ENCODE results near the gene OPA3.
A peak's percentile ranks its signal among the peaks of the same experiment; 100 is the strongest.

Gene OPA3

DNA sequence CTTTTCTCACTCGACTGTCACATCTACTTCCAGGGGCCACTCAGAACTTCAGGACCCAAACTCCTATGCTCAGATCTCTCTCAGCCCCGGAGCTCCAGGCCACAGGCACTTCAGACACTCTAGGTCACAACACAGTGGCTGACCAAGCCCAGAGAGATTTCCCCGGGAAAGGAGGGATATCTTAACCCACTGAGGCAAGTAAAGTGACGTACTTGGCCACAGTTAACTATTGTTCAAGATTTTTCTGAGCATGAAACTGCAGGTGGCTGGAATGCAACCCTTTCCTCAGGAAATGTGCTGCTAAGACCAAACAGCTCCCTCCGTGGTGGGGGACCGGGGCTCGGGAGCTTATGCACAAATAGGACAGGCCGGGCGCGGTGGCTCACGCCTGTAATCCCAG is 23.9 kb downstream of the OPA3 start:
- no peak for DNase-seq

DNA sequence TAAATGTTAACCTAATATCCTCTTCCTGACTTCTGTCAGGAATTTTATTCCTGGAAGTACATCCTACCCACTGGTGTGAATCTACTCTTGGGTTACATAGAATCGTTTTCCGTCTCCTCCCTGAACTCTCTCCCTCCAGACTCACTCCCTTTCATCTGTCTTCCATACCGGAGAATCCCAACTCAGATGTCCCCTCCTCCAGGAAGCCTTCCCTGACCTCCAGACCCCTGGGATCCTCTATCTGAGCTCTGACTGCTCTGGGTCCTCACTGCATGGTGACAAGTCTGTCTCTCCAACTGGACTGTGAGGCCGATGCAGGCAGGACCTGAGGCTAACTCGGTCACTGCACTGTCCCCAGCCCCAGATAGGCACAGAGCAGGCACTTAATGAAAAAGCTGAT is 24.6 kb downstream of the OPA3 start:
- no peak for DNase-seq

DNA sequence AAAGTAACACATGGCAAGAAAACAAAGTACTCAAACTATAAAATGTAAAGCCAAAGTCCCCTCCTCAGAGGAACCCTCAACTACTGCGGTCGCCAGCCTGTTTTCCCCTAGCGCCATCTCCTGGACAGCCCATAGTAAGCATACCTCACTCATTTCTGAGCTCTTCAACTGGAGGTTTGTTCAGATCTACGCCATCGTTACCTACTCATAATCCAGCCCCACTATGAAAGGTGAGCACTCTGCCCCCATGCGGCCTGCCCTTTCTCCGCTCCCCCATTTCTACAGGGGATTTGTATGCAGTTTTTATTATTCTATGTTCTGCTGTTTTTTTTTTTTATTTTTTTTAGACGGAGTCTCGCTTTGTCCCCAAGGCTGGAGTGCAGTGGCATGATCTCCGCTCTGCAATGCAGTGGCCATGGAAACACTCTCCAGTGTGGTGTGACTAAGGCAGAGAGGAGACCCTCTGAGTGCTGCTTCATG is 26.2 kb downstream of the OPA3 start:
- peak; percentile 78 for DNase-seq

DNA sequence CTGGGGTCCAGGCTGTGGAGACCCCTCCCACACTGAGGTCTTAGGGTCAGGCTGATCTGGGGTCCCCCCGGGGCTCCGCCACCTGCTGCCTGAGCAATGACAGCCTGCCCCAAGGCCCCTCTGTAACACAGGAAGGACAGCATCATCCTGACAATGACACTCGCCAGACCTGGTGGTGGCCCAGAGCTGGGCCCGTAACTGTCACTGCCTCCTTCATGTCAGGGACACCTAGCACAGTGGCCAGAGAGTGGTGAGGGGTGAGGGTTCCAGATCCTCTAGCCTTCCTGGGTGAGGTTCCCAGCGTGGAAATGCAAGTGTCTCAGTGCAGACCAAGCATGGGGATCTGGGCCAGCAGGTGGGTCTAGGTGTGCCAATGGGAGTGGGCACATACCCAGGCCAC is 27.8 kb downstream of the OPA3 start:
- DNase-seq, result no peak

DNA sequence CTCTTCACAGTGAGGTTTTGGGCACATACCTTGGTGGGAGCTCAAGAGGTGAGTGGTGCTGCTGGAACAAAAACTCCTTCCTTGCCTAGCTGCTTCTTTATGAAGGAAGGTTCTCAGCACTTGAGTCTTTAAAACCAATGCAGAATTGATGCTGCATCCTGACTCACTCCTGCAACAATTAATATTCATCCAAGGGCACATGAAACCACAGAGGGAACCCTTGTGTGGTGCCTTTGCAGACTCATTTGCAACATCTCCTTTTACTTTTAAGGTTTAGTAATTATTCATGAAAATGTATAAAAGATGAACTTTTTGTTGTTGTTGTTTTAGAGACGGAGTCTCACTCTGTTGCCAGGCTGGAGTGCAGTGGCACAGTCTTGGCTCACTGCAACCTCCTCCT is 30.1 kb downstream of the OPA3 start:
- DNase-seq, result no peak

DNA sequence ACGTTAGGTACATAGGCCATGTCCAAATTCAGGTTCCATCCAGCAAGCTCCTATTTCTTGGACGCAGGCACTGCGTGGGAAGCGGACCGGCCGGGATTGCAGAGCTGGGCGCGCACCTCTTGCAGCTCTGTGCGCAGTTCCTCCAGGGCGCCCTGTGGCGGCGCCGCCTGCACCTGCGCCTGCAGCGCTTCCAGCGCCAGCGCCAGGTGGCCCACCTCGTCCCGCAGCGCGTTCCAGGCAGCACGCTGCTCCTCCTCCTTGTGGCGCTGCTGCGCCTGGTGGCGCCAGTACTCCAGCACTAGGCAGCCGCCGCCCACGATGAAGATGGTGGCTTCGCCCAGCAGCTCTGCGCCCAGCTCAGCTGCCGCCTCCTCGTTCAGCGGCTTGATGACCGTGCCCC is 31.1 kb downstream of the OPA3 start:
- DNase-seq, result no peak

DNA sequence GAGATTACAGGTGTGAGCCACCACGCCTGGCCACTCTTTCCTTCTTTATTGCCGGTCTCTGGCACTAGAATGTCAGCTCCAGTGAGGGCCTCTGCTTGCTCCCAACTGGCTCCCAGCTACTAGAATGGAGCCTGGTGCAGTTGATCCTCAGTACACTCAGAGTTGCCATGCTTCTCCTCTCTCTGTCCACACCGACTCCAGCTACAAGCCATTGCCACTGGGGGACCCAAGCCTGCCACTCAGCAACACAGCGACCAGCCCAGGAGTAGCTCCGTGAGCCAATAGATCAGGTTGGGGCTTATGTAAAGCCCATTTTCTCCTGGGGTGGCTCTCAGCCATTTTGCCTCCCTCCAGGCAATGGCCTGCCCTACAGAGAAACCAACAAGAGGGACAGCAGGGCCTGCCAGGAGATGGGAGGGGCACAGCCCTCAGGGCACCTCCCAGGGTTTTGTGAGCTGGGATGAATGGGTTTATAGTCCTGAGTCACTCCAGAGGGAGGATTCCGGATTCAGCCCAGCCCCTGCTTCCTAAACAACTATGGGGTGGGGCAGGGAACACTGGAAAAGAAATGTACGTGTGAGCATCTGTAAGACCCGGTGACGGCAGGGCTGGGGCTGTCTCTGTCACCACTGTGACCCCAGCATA is 36.5 kb downstream of the OPA3 start:
- DNase-seq, result no peak

DNA sequence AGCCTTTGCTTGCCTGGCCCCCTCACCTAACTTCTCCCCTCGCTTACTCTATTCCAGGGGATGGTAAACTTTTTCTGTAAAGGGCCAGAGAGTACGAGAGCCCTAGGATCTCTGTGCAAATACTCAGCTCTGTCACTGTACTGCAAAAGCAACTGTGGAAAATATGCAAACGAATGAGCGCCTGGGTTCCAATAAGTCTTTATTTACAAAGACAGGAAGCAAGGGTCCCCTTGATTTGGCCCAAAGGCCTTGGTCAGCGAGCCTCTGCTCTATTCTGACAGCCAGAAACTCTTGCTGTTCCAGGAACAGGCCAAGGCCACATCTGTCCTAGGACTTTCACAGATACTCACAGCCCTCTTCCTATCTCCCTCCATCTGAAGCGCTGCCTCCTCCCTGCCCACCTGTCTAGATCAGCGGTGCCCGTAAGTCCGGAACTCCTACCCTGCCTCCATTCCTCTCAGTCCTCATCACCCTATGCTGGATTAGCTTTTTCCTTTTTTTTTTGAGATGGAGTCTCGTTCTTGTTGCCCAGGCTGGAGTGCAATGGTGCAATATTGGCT is 37.3 kb downstream of the OPA3 start:
- DNase-seq, result no peak

DNA sequence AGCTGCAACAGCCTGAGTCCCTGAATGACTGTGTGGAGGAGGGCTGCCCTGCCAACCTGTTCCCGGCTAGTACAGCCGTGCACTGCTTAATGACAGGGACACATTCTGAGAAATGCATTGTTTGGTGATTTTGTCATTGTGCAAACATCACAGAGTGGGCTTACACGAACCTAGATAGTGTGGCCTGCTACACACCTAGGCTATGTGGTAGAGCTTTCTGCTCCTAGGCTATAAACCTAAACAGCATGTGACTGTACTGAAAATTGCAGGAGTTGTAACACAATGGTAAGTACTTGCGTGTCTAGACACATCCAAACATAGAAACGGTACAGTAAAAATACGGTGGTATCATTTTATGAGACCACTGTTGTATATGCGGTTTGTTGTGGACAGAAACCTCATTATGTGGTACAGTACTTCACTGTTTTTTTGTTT is 42.4 kb downstream of the OPA3 start:
- DNase-seq, result no peak

DNA sequence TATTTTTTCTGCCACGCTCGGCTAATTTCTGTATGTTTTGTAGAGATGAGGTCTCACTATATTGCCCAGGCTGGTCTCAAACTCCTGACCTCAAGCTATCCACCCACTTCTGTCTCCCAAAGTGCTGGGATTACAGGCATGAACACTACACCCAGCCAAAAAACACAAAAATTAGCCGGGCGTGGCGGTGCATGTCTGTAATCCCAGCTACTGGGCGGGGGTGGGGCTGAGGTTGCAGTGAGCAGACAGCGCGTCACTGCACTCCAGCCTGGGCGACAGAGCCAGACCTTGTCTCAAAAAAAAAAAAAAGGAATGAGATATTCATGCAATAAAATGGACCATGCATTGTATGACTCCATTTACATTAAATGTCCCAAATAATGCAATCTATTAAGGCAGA is 45.1 kb downstream of the OPA3 start:
- DNase-seq, result no peak

DNA sequence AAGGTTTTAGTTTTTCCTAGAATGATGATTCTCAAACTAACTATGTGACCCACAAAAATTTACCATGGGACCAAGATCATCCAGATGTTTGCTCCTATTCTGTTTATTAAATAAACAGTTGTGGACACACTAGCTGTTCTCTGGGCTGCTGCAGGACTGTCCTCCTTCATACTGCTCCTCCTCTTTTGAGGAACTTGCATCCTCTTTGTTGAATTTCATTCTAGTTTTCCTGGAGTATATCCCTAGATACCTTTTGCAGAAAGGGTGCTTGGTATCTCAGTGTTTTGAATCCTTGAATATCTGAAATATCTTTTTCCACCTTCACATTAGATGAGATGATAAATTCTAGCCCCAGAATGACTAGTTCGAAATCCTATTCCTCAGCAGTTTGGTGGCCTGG is 53.3 kb downstream of the OPA3 start:
- no peak for DNase-seq

DNA sequence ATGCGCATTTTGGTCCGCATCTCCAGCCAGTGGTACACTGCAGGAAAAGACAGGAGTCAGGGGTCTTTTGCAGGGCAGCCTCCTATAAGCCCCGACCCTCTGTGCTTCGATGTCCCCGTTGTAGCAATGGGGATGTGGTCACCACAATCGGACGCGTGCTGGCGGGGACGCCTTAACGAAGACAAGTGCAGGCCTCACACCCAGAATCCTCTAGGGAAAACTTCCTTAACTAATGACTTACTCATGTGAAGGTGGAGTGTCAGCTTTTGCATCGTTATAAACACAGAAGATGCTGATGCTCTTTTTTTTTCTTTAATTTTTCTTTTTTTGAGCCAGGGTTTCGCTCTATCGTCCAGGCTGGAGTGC is 55.2 kb downstream of the OPA3 start:
- no peak for DNase-seq

DNA sequence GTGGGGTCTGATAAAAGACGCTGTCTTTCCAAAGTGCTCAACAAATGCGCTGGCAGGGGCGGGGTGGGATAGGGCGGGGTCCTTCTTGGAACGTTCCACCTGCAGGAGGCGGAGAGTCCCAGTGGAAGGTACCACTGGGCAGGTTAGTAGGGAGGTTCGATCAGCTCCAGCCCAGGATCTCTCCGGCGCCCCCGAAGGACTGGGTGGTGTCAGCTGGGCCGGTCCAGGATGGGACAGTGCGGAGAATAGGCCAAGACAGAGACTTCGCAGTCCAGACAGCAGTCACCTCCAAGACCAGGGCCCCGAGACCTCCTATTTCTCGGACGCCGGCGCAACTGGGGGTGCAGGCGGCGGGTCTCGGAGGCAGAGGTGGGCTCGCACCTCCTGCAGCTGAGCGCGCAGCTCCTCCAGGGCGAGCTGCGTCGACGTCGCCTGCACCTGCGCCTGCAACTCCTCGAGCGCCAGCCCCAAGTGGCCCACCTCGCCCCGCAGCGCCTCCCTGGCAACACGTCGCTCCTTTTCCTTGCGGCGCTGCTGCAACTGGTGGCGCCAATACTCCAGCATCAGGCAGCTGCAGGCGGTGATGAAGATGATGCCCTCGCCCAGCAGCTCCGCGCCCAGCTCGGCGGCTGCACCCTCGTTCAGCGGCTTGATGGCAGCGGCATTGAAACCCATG is 55.7 kb downstream of the OPA3 start:
- no peak for DNase-seq

DNA sequence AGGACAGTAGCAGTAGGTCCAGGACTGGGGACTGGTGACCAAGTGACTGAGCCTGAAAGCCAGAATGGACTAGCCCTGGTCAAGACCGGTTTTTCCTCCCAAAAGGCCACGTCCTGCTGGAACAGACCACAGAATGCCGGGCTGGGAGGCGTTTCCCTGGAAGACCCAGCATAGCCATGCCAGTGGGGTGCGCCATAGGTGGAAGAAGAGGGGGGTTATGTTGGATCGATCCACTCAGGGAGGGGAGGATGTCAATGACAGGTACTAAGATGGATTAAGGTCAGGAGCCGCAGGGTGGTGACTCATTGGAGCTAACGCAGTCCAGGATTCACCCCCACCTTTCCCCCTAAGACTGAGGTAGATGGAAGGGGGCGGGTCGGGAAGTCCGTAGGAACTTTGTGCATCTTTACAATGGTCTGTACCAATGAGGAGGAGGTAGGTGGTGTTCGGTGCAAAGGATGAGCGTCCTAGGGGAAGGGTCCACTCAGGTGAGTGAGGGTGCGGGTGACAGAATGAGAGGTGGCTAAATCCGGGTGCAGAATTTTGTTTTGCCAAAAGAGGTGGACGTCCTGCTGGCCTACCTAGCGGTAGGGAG is 56.4 kb downstream of the OPA3 start:
- no peak for DNase-seq

DNA sequence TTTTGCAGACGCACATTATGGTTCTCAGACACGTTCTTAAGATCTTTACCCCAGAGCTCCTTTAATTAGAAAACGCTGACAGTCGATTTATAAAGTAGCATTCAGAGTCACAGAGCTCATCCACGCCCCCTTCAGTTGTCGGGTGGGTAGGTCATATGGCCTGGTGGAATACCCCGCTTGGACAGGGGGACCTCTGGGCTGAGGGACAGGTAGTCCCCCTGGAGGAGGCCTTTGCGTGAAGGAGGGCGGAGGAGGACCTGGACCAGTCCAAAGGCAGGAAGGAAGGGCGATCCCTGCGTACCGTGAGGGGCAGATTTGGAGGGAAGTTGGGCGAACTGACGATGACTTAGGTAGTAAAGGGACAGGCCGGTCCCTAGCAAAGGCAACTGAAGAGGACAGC is 56.9 kb downstream of the OPA3 start:
- no peak for DNase-seq

DNA sequence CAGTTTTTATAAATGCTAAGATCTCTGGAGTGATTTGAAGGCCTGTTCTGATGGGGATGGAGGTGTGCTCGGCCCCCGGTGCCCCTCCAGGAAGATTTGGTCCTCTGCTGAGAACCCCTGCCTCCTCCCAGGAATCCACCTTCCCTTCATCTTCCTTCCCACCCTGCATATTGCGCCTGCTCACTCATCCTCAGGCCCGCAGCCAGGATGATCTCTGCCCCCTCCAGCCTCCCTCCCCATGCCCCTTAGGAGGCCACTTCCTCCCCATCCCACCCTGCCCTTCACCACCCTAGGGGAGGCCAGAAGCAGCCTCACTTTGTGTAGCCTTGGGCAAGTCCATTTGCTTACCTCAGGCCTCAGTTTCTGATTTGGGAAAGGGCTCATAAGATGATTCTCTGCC is 57.6 kb downstream of the OPA3 start:
- no peak for DNase-seq

DNA sequence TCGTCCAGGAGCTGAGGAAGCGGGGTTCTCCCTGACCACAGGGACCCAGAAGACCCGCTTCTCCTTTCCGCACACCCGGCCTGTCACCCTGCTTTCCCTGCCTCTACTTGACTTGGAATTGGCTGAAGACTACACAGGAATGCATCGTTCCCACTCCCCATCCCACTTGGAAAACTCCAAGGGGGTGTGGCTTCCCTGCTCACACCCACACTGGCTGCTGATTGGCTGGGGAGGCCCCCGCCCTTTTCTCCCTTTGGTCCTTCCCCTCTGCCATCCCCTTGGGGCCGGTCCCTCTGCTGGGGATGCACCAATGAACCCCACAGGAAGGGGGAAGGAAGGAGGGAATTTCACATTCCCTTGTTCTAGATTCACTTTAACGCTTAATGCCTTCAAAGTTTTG is 58.5 kb downstream of the OPA3 start:
- peak; percentile 35 for DNase-seq

DNA sequence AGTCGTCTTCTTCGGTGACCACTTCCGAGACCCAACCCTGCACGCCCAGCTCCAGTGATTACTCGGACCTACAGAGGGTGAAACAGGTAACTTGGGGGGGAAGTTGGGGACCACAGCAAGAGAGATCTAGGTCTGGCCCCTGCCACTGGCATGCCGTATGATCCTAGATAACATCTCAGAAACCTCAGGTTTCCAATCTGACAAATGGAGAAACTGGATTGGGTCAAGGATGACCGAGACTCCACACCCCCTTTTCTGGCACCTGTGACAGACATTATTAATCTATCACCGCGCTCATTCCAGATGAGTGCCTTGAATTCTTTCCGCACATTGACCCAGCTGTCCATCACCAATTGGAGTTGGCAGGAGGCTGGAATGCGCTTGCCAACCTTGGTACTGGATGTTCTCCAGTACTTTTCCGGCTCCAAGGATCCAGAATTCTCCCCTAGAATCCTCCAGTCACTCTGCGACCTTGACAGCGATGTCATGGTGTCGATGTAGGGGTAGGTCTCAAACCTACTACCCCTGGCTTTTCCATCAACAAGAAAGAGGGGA is 60.0 kb downstream of the OPA3 start:
- DNase-seq, result no peak

DNA sequence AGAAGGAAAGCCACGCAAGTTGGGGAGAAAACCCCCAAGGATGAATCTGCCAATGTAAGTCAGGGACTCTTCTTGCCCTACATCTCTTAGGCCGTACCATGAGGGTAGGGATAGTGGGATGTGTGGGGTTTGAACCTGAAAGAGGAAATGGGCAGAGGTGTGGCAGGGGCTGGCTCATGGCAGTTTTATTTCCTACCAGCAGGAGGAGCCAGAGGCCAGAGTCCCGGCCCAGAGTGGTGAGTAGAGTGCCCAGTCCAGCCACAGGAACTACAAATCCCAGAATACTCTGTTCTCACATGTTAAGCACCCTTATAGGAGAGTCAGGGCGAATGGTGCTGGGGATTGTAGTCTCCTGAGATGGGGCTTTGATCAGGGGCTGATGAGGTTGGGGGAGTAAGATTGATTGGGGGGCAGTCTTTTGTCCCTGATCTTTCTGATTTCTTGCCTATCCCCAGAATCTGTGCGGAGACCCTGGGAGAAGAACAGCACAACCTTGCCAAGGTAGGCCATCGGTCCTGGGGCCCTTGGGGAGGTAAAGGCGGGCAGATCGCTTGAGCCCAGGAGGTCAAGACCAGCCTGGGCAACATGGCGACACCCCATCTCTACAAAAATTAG is 60.9 kb downstream of the OPA3 start:
- DNase-seq, result peak; percentile 88

DNA sequence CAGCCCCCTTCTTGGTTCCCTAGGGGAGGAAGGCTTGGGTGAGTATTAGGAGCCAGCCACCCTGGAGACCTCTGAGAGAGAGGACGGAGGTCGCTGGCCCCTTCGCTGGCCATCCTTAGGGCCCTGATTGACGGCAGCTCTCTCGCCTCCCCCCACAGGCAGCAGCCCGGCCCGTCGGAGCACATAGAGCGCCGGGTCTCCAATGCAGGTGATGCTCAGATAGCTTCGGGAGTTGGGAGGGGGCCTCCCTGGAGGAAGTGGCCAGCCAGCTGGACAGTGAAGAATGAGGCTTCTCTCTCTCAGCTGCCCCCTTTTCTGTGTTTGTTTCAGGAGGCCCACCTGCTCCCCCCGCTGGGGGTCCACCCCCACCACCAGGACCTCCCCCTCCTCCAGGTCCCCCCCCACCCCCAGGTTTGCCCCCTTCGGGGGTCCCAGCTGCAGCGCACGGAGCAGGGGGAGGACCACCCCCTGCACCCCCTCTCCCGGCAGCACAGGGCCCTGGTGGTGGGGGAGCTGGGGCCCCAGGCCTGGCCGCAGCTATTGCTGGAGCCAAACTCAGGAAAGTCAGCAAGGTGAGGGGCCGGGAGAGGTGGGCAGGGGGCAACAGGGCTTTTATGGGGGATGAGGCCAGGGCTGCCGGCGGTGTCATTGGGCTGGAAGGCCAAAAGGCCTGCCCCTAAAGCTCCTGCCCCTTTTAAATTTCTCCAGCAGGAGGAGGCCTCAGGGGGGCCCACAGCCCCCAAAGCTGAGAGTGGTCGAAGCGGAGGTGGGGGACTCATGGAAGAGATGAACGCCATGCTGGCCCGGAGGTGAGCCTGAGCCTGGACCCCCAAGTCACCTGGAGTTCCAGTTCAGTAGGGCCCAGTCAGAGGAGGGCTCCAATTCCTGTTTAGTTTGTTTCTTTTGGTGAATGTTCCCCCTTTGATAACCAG is 62.3 kb downstream of the OPA3 start:
- DNase-seq, result no peak

DNA sequence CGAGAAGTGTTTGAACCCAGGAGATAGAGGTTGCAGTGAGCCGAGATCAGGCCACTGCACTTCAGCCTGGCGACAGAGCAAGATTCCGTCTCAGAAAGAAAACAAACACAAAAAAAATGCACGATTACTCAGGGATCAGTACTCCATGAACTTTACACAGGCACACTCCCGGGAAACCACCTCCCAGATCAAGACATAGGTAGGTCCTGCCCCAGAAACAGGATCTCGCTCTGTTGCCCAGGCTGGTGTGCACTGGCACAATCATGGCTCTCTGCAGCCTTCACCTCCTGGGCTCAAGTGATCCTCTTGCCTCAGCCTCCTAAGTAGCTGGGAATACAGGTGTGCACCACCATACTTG is 66.2 kb downstream of the OPA3 start:
- no peak for DNase-seq
